ENCODE results near the gene KDM4C. TPM values are rescaled to one million over a fixed set of nuclear protein-coding genes. Genes with fewer than 3 reads are reported as not detected.

Gene KDM4C
- total and polyA plus RNA-seq, 2 of the 4 experiments (the other 2 are of a cell fraction) = 11.8 to 23.8 TPM

- in situ Hi-C loops (cut with MboI; ENCODE audit: low sequenced_read_pairs) = no loop called here
- 0 out of 2 replicates have a peak, but pooled peaks have one; percentile 11 for TF ChIP-seq MAFK (IDR thresholded peaks at IDR 0.05; ENCODE audit: low read depth, low read length)
- TF ChIP-seq POLR2A (IDR thresholded peaks at IDR 0.05; ENCODE audit: low read depth, low read length) = no peak
- TF ChIP-seq BHLHE40 (IDR thresholded peaks at IDR 0.05; ENCODE audit: low read depth, low read length) = no peak
- no peaks in the 10 kb centered on the region for H3K9me3 ChIP-seq (ENCODE audit: control insufficient read depth, insufficient read depth, low read length)
- H3K4me3 ChIP-seq (ENCODE audit: insufficient read depth, low read depth, low read length) = no peak overlapping the region
- H3K56ac ChIP-seq (ENCODE audit: extremely low read depth, insufficient read depth, low read length) = no peak overlapping the region
- H2BK15ac ChIP-seq (ENCODE audit: low read depth, low read length) = no peak overlapping the region
- peaks cover 3% of the 10 kb centered on the region; the same call in 1 of the 2 replicates for H3K36me3 ChIP-seq (ENCODE audit: control insufficient read depth, insufficient read depth, low read length)
- no TSS peak for BruUV-seq (replicated peaks)
- no peak overlapping the region for H2BK20ac ChIP-seq (ENCODE audit: low read depth, low read length)
- H3K27ac ChIP-seq (ENCODE audit: insufficient read depth, low read length) = no peak overlapping the region
- H3K4me2 ChIP-seq (ENCODE audit: low read depth, low read length) = no peak overlapping the region
- no peaks in the 10 kb centered on the region for H3K79me1 ChIP-seq (ENCODE audit: low read depth in 1 of 2, low read length in 2 of 2)
- no peak overlapping the region for H2AK5ac ChIP-seq (ENCODE audit: low read depth, low read length)
- DNase-seq = no peak
- 100% methylated on average over 2 of the region's 4 CpGs; no CpG with 5 or more reads in 1 of the 2 experiments for WGBS, 2 experiments (ENCODE audit: extremely low coverage in 2 of 2, insufficient read length in 1 of 2)
- ChIA-PET POLR2A (ENCODE audit: unreplicated experiment) (no interaction called here), CTCF (no interaction called here)
- H2AFZ ChIP-seq (replicated peaks; ENCODE audit: low read length, poor library complexity) = no peak overlapping the region
- no peak overlapping the region for H3K4ac ChIP-seq (ENCODE audit: low read depth, low read length)
- no peaks in the 10 kb centered on the region for H3K4me1 ChIP-seq (ENCODE audit: control insufficient read depth, insufficient read depth, low read length)
- peaks cover 4% of the 10 kb centered on the region; the same call in 1 of the 2 replicates for H3K9me1 ChIP-seq (ENCODE audit: insufficient read depth, low read length)
- H3K14ac ChIP-seq (replicated peaks; ENCODE audit: low read depth, low read length) = no peak overlapping the region
- H4K20me1 ChIP-seq (ENCODE audit: insufficient read depth, low read length) = no peaks in the 10 kb centered on the region; the same call in 1 of the 2 replicates
- H2AK9ac ChIP-seq (replicated peaks; ENCODE audit: low read depth, low read length, poor library complexity) = peak overlapping the region; percentile 62
- intact Hi-C loops (cut with micrococcal nuclease) = no loop called here
- no peak overlapping the region for H3K9ac ChIP-seq (ENCODE audit: low read depth, low read length)
- H3K18ac ChIP-seq (ENCODE audit: low read depth, low read length) = no peak overlapping the region
- ATAC-seq (ENCODE audit: low read depth) = no peak
- no peaks in the 10 kb centered on the region for H3K27me3 ChIP-seq (ENCODE audit: control insufficient read depth, insufficient read depth, low read length)
- H4K91ac ChIP-seq (ENCODE audit: insufficient read depth, low read depth, low read length) = no peak overlapping the region
- no peak overlapping the region for H3K23ac ChIP-seq (ENCODE audit: low read depth, low read length)
- H4K5ac ChIP-seq (ENCODE audit: low read depth, low read length) = no peak overlapping the region
- H2BK5ac ChIP-seq (ENCODE audit: low read depth, low read length, poor library complexity, severe bottlenecking) = no peak overlapping the region
- dilution Hi-C loops (cut with HindIII; ENCODE audit: low sequenced_read_pairs, unreplicated experiment) = no loop called here
- H4K8ac ChIP-seq (ENCODE audit: low read depth in 2 of 2, low read length in 2 of 2) = no peak overlapping the region
- H2BK120ac ChIP-seq (ENCODE audit: low read depth, low read length) = no peak overlapping the region
These were observed 270.2 kb downstream of the KDM4C start for GRCh38 chr9:7027996-7028395.
